HEK293 (cell line): Measurements from ENCODE around the gene HIGD1A.

Source experiments
- CTCF ChIA-PET: fragments of 350-600 bp; formaldehyde crosslinking; extraction: SDS; loops from one replicate; lab custom pipeline; 2021; ENCODE audit warnings: antibody characterized with exemption; lab: Yijun Ruan, JAX
- POLR2A ChIA-PET: fragments of 300-600 bp; formaldehyde crosslinking; extraction: SDS; loops from one replicate; lab custom pipeline; 2020; ENCODE audit warnings: antibody characterized with exemption, inconsistent platforms; lab: Yijun Ruan, JAX
- H3K27ac ChIP-seq: fragments of 200-500 bp; sonication (Bioruptor generic); 2 replicates; pipeline ENCODE4 v1.5.1; 2014; ENCODE audit warnings: low read depth, low read length, control low read depth, inconsistent platforms; ENCODE audit errors: extremely low read depth
- H3K36me3 ChIP-seq, 2 experiments: fragments of 200-500 bp in 1 of 2; sonication (Bioruptor generic) in 1 of 2; 1 replicate in 1 of 2; 2 replicates in 1 of 2; pipeline ENCODE4 v1.5.1; 2014 to 2017; ENCODE audit warnings: inconsistent platforms in 2 of 2, low read length in 2 of 2; ENCODE audit not compliant: control insufficient read depth in 2 of 2, insufficient read depth in 1 of 2
- H3K4me1 ChIP-seq: fragments of 200-500 bp; sonication (Bioruptor generic); 2 replicates; pipeline ENCODE4 v1.5.1; 2014; ENCODE audit warnings: mild to moderate bottlenecking, low read length, inconsistent platforms; ENCODE audit not compliant: control insufficient read depth, insufficient read depth
- H3K4me3 ChIP-seq: 2 replicates; pipeline ENCODE4 v1.5.1; 2011; ENCODE audit warnings: low read depth, mild to moderate bottlenecking, control low read depth, low read length, moderate library complexity
- H3K9me3 ChIP-seq: fragments of 200-500 bp; sonication (Bioruptor generic); 2 replicates; pipeline ENCODE4 v1.5.1; 2014; ENCODE audit warnings: low read depth, low read length, inconsistent platforms; ENCODE audit not compliant: control insufficient read depth, insufficient read depth
- EGR2 ChIP-seq: fragments of 450-650 bp; formaldehyde crosslinking; IDR thresholded peaks from 2 replicates; pipeline ENCODE4 v1.5.1; 2016; ENCODE audit warnings: low read depth, missing biosample characterization, missing genetic modification characterization
- FEZF1 ChIP-seq: fragments of 450-650 bp; formaldehyde crosslinking; IDR thresholded peaks from 2 replicates; pipeline ENCODE4 v1.5.1; 2016; ENCODE audit warnings: missing biosample characterization, missing genetic modification characterization
- GLI4 ChIP-seq: fragments of 450-650 bp; formaldehyde crosslinking; IDR thresholded peaks from 2 replicates; pipeline ENCODE4 v1.5.1; 2016; ENCODE audit warnings: missing biosample characterization, missing genetic modification characterization
- KLF8 ChIP-seq: fragments of 450-650 bp; formaldehyde crosslinking; IDR thresholded peaks from 2 replicates; pipeline ENCODE4 v1.5.1; 2016; ENCODE audit warnings: missing biosample characterization, missing genetic modification characterization
- OSR2 ChIP-seq: fragments of 450-650 bp; formaldehyde crosslinking; IDR thresholded peaks from 2 replicates; pipeline ENCODE4 v1.5.1; 2016; ENCODE audit warnings: missing biosample characterization, missing genetic modification characterization
- PRDM1 ChIP-seq: fragments of 450-650 bp; formaldehyde crosslinking; IDR thresholded peaks from 2 replicates; pipeline ENCODE4; 2016; ENCODE audit warnings: missing biosample characterization, missing genetic modification characterization
- RBAK ChIP-seq: fragments of 450-650 bp; formaldehyde crosslinking; IDR thresholded peaks from 2 replicates; pipeline ENCODE4 v1.5.1; 2016; ENCODE audit warnings: missing biosample characterization, missing genetic modification characterization
- REPIN1 ChIP-seq: fragments of 450-650 bp; formaldehyde crosslinking; IDR thresholded peaks from 2 replicates; pipeline ENCODE4 v1.5.1; 2017; ENCODE audit warnings: missing biosample characterization, missing genetic modification characterization, low read depth
- SETDB1 ChIP-seq: IDR thresholded peaks from one replicate; pipeline ENCODE4 v1.6.1; 2017; ENCODE audit warnings: mild to moderate bottlenecking, low read length, moderate library complexity, mixed read lengths; ENCODE audit not compliant: insufficient read length
- TRIM28 ChIP-seq: IDR thresholded peaks from 2 replicates; pipeline ENCODE4 v1.6.1; 2011; ENCODE audit warnings: low read length, control low read depth, borderline replicate concordance
- ZFHX2 ChIP-seq: fragments of 450-650 bp; formaldehyde crosslinking; conservative IDR thresholded peaks from 2 replicates; pipeline ENCODE4 v1.5.1; 2016; ENCODE audit warnings: missing biosample characterization, missing genetic modification characterization
- ZNF114 ChIP-seq: fragments of 450-650 bp; formaldehyde crosslinking; IDR thresholded peaks from 2 replicates; pipeline ENCODE4 v1.5.0; 2017; ENCODE audit warnings: missing biosample characterization, missing genetic modification characterization
- ZNF169 ChIP-seq: fragments of 450-650 bp; formaldehyde crosslinking; IDR thresholded peaks from 2 replicates; pipeline ENCODE4 v1.5.1; 2016; ENCODE audit warnings: missing biosample characterization, missing genetic modification characterization
- ZNF223 ChIP-seq: fragments of 450-650 bp; formaldehyde crosslinking; IDR thresholded peaks from 2 replicates; pipeline ENCODE4 v1.5.1; 2016; ENCODE audit warnings: missing biosample characterization, missing genetic modification characterization
- ZNF341 ChIP-seq: fragments of 450-650 bp; formaldehyde crosslinking; IDR thresholded peaks from 2 replicates; pipeline ENCODE4; 2016; ENCODE audit warnings: low read depth, missing biosample characterization, missing genetic modification characterization
- ZNF366 ChIP-seq: fragments of 450-650 bp; formaldehyde crosslinking; conservative IDR thresholded peaks from 2 replicates; pipeline ENCODE4 v1.5.1; 2016; ENCODE audit warnings: missing biosample characterization, missing genetic modification characterization
- ZNF426 ChIP-seq: fragments of 450-650 bp; formaldehyde crosslinking; IDR thresholded peaks from 2 replicates; pipeline ENCODE4 v1.5.1; 2017; ENCODE audit warnings: missing biosample characterization, missing genetic modification characterization, mild to moderate bottlenecking, inconsistent platforms, moderate library complexity
- ZNF514 ChIP-seq: fragments of 450-650 bp; formaldehyde crosslinking; IDR thresholded peaks from 2 replicates; pipeline ENCODE4 v1.5.1; 2016; ENCODE audit warnings: missing biosample characterization, missing genetic modification characterization
- ZNF521 ChIP-seq: fragments of 450-650 bp; formaldehyde crosslinking; IDR thresholded peaks from 2 replicates; pipeline ENCODE4 v1.5.1; 2017; ENCODE audit warnings: missing biosample characterization, mild to moderate bottlenecking, missing genetic modification characterization
- ZNF560 ChIP-seq: fragments of 450-650 bp; formaldehyde crosslinking; IDR thresholded peaks from 2 replicates; pipeline ENCODE4 v1.5.1; 2017; ENCODE audit warnings: missing biosample characterization, missing genetic modification characterization, borderline replicate concordance
- ZSCAN30 ChIP-seq: fragments of 450-650 bp; IDR thresholded peaks from 2 replicates; pipeline ENCODE4 v1.5.1; 2018; ENCODE audit warnings: missing biosample characterization, mild to moderate bottlenecking, missing genetic modification characterization, moderate library complexity
- TF ChIP-seq, protein P1 (sequence below): fragments of 450-650 bp; formaldehyde crosslinking; IDR thresholded peaks from 2 replicates; pipeline ENCODE4 v1.5.1; 2016; ENCODE audit warnings: missing biosample characterization, missing genetic modification characterization
- TF ChIP-seq, protein P2 (sequence below): sonication (generic); formaldehyde crosslinking; IDR thresholded peaks from 2 replicates; pipeline ENCODE4 v1.8.1; 2022; ENCODE audit warnings: mild to moderate bottlenecking, moderate library complexity, missing genetic modification reagents
- TF ChIP-seq, protein P3 (sequence below): IDR thresholded peaks from 2 replicates; pipeline ENCODE4 v1.6.1; 2011; ENCODE audit warnings: mild to moderate bottlenecking, low read depth, low read length, borderline replicate concordance

The HIGD1A gene

DNA sequence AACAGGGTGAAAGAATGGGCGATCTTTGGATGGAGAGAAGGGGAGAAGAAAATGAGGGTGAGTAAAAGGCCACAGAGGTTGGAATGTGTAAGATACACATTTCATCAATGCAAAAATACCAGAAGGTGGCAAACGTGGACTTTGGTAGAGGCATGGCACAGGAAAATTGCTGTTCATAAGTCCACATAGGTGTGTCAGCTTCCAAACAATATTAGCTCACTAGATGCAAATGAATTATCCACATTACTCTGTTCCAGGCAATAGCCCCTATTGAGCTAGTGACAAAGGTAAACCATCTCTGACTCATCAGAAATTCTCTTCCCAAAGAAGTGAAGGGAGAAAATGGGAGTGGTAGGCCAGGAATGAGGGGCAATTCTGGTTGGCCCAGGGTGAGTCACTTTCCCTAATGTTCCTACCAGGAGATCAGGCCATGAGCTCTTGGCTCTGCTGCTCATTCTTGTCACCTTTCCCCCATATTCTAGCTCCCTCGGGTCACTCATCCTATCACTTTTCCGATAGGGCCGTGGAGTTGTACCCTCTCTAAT lies 24.9 kb upstream of the HIGD1A start:
- no peak for TF ChIP-seq RBAK (tag by site-specific recombination)
- no peak for TF ChIP-seq KLF8 (tag by site-specific recombination)
- TF ChIP-seq OSR2 (tag by site-specific recombination), result no peak
- TF ChIP-seq ZNF114 (tag by site-specific recombination), result no peak
- TF ChIP-seq, protein P1, sequence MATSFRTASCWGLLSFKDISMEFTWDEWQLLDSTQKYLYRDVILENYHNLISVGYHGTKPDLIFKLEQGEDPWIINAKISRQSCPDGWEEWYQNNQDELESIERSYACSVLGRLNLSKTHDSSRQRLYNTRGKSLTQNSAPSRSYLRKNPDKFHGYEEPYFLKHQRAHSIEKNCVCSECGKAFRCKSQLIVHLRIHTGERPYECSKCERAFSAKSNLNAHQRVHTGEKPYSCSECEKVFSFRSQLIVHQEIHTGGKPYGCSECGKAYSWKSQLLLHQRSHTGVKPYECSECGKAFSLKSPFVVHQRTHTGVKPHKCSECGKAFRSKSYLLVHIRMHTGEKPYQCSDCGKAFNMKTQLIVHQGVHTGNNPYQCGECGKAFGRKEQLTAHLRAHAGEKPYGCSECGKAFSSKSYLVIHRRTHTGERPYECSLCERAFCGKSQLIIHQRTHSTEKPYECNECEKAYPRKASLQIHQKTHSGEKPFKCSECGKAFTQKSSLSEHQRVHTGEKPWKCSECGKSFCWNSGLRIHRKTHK, result no peak
- TF ChIP-seq GLI4, result no peak
- TF ChIP-seq ZNF514 (tag by site-specific recombination), result no peak
- no peak for TF ChIP-seq ZNF366 (tag by site-specific recombination)
- TF ChIP-seq ZSCAN30 (tag by site-specific recombination), result no peak
- no peak for TF ChIP-seq ZNF169 (tag by site-specific recombination)
- no peak for TF ChIP-seq ZNF560 (tag by site-specific recombination)
- no peak for TF ChIP-seq ZNF223
- TF ChIP-seq ZNF521 (tag by site-specific recombination), result no peak
- TF ChIP-seq SETDB1, result no peak
- TF ChIP-seq, protein P2, sequence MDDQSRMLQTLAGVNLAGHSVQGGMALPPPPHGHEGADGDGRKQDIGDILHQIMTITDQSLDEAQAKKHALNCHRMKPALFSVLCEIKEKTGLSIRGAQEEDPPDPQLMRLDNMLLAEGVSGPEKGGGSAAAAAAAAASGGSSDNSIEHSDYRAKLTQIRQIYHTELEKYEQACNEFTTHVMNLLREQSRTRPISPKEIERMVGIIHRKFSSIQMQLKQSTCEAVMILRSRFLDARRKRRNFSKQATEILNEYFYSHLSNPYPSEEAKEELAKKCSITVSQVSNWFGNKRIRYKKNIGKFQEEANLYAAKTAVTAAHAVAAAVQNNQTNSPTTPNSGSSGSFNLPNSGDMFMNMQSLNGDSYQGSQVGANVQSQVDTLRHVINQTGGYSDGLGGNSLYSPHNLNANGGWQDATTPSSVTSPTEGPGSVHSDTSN (CRISPR knock-in tag), result no peak
- TF ChIP-seq REPIN1 (tag by site-specific recombination), result no peak
- TF ChIP-seq, protein P3, sequence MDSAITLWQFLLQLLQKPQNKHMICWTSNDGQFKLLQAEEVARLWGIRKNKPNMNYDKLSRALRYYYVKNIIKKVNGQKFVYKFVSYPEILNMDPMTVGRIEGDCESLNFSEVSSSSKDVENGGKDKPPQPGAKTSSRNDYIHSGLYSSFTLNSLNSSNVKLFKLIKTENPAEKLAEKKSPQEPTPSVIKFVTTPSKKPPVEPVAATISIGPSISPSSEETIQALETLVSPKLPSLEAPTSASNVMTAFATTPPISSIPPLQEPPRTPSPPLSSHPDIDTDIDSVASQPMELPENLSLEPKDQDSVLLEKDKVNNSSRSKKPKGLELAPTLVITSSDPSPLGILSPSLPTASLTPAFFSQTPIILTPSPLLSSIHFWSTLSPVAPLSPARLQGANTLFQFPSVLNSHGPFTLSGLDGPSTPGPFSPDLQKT, result no peak
- no peak for TF ChIP-seq TRIM28
- Histone ChIP-seq H3K27ac (no peak overlapping the region), H3K4me3 (no peak overlapping the region), H3K9me3 (no peaks in the 10 kb centered on the region), H3K36me3 (no peaks in the 10 kb centered on the region), H3K4me1 (no peaks in the 10 kb centered on the region)
- CTCF ChIA-PET, result interaction anchor here (0.6 to 1.3 kb wide), 5 partner anchors 10 to 192 kb away, joined by 3 to 14 read pairs (median 4); no protein-coding TSS in a partner anchor
- POLR2A ChIA-PET, result interaction anchor here (0.8 kb wide), 1 partner anchor 25 kb away, joined by 3 read pairs; the partner anchor contains the start of gene HIGD1A

DNA sequence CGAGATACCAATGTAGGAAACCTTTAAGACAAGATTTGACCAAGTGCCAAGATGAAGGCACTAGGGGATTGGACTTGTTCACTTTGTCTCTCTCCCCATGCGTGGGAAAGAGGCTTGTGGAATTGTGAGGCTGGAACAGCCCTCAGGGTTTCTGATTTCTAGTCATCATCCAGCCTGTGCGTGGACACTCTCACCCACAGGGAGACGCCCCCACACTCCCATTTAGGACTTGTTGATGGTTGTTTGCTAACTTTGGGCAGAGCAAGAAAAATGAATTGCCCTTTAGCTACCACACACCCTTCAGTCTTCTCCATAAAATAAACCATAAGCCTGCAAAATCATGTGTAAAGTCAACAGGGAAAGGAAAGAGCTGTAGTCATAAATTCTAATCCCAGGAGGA lies 23.4 kb upstream of the HIGD1A start:
- 0 out of 2 replicates have a peak, but pooled peaks have one; percentile 23 for TF ChIP-seq ZNF341 (tag by site-specific recombination)
- TF ChIP-seq ZNF426, result no peak
- peak; percentile 62 for TF ChIP-seq FEZF1 (tag by site-specific recombination)
- TF ChIP-seq PRDM1 (tag by site-specific recombination), result no peak
- peak; percentile 94 for TF ChIP-seq ZFHX2 (tag by site-specific recombination)
- TF ChIP-seq EGR2, result peak; percentile 85
- Histone ChIP-seq H3K36me3 (no peaks in the 10 kb centered on the region), H3K27ac (no peak overlapping the region), H3K9me3 (no peaks in the 10 kb centered on the region), H3K4me1 (peaks cover 4% of the 10 kb centered on the region; the same call in 1 of the 2 replicates), H3K4me3 (no peak overlapping the region)
- CTCF ChIA-PET, result interaction anchor here (0.7 kb wide), 1 partner anchor 48 kb away, joined by 4 read pairs; no protein-coding TSS in a partner anchor
- POLR2A ChIA-PET, result no interaction called here
